GM19468 (cell line): ENCODE data around the gene C16orf74.
A peak's percentile ranks its signal among the peaks of the same experiment; 100 is the strongest.

ENCODE experiments used
- ATAC-seq: cut with Tn5 transposase; IDR thresholded peaks from one replicate; pipeline ENCODE4 v1.9.1; 2021; ENCODE audit warnings: mild to moderate bottlenecking, moderate library complexity, moderate number of reproducible peaks; ENCODE audit not compliant: unreplicated experiment; ENCODE audit errors: extremely low read depth

Gene C16orf74

GRCh38 chr16:85750827-85751697, at the start of gene C16orf74:
C16orf74 (minus strand) TSS chr16:85751096; CDS start chr16:85735217, 15,879 bp downstream.
- no peak for ATAC-seq

- ATAC-seq, result no peak
These were observed 49.4 kb upstream of the C16orf74 start for GRCh38 chr16:85800321-85800669.

- ATAC-seq, result peak; percentile 28
These were observed 48.8 kb upstream of the C16orf74 start, which contains the start of the genes COX4I1 and EMC8 for GRCh38 chr16:85799497-85800320. COX4I1 (plus strand) TSS chr16:85799695; CDS start chr16:85801206, 1,511 bp downstream. EMC8 (minus strand) TSS chr16:85799544; CDS start chr16:85799295, 249 bp downstream.

GRCh38 chr16:85798901-85799496, 48.1 kb upstream of the C16orf74 start:
- ATAC-seq, result no peak

- no peak for ATAC-seq
These were observed 47.4 kb upstream of the C16orf74 start for GRCh38 chr16:85798283-85798776.

GRCh38 chr16:85796599-85796998, 45.7 kb upstream of the C16orf74 start:
- ATAC-seq, result no peak

- ATAC-seq, result no peak
These were observed 45.3 kb upstream of the C16orf74 start for GRCh38 chr16:85796152-85796551.

GRCh38 chr16:85794696-85795095, 43.8 kb upstream of the C16orf74 start:
- ATAC-seq, result no peak

- ATAC-seq, result no peak
These were observed 42.9 kb upstream of the C16orf74 start for GRCh38 chr16:85793662-85794298.

- ATAC-seq, result no peak
These were observed 38.9 kb upstream of the C16orf74 start for GRCh38 chr16:85789773-85790172.

- no peak for ATAC-seq
These were observed 37.9 kb upstream of the C16orf74 start for GRCh38 chr16:85788819-85789218.

GRCh38 chr16:85785927-85786326, 35.0 kb upstream of the C16orf74 start:
- ATAC-seq, result no peak

- ATAC-seq, result no peak
These were observed 33.9 kb upstream of the C16orf74 start for GRCh38 chr16:85784813-85785212.

GRCh38 chr16:85783441-85783840, 32.5 kb upstream of the C16orf74 start:
- no peak for ATAC-seq

- ATAC-seq, result no peak
These were observed 31.6 kb upstream of the C16orf74 start for GRCh38 chr16:85782451-85782850.

- ATAC-seq, result no peak
These were observed 30.9 kb upstream of the C16orf74 start for GRCh38 chr16:85781695-85782370.

GRCh38 chr16:85781156-85781555, 30.3 kb upstream of the C16orf74 start:
- ATAC-seq, result no peak

- ATAC-seq, result no peak
These were observed 29.4 kb upstream of the C16orf74 start for GRCh38 chr16:85780281-85780680.

- no peak for ATAC-seq
These were observed 28.0 kb upstream of the C16orf74 start for GRCh38 chr16:85778873-85779272.
